CD4-positive, alpha-beta T cell treated with Interleukin-2 at 100 ng/mL for 4 hours (primary cell): ENCODE results near the gene PDE8B.

ENCODE experiments used
- DNase-seq: peaks from one replicate; pipeline ENCODE4 v3.0.0-alpha.2; 2020; ENCODE audit warnings: low spot score

PDE8B gene

GRCh38 chr5:77409870-77410621 is 199.6 kb downstream of the PDE8B start:
- no peak for DNase-seq

- no peak for DNase-seq
Measured at GRCh38 chr5:77413049-77413448, 202.6 kb downstream of the PDE8B start.

- DNase-seq = no peak
Measured at GRCh38 chr5:77418162-77418561, 207.7 kb downstream of the PDE8B start.

- DNase-seq = no peak
Measured at GRCh38 chr5:77418601-77419581, 208.4 kb downstream of the PDE8B start.

GRCh38 chr5:77419644-77420582 is 209.4 kb downstream of the PDE8B start:
- no peak for DNase-seq

GRCh38 chr5:77420940-77421339 is 210.5 kb downstream of the PDE8B start:
- DNase-seq = no peak

- DNase-seq = no peak
Measured at GRCh38 chr5:77423022-77423750, 212.7 kb downstream of the PDE8B start.

GRCh38 chr5:77424921-77425320 is 214.4 kb downstream of the PDE8B start:
- no peak for DNase-seq

- DNase-seq = no peak
Measured at GRCh38 chr5:77425420-77425819, 214.9 kb downstream of the PDE8B start.

GRCh38 chr5:77425998-77426659 is 215.6 kb downstream of the PDE8B start:
- no peak for DNase-seq

GRCh38 chr5:77426670-77427069 is 216.2 kb downstream of the PDE8B start:
- DNase-seq = no peak

GRCh38 chr5:77427998-77428397 is 217.5 kb downstream of the PDE8B start:
- no peak for DNase-seq

GRCh38 chr5:77428526-77428925 is 218.0 kb downstream of the PDE8B start:
- no peak for DNase-seq

- DNase-seq = no peak
Measured at GRCh38 chr5:77430726-77431125, 220.2 kb downstream of the PDE8B start.

- no peak for DNase-seq
Measured at GRCh38 chr5:77431286-77431685, 220.8 kb downstream of the PDE8B start.

GRCh38 chr5:77431719-77432118 is 221.2 kb downstream of the PDE8B start:
- no peak for DNase-seq

- no peak for DNase-seq
Measured at GRCh38 chr5:77437194-77437593, 226.7 kb downstream of the PDE8B start.

- no peak for DNase-seq
Measured at GRCh38 chr5:77438071-77438470, 227.6 kb downstream of the PDE8B start.

GRCh38 chr5:77443670-77444069 is 233.2 kb downstream of the PDE8B start:
- DNase-seq = no peak

- no peak for DNase-seq
Measured at GRCh38 chr5:77444356-77444755, 233.9 kb downstream of the PDE8B start.

- no peak for DNase-seq
Measured at GRCh38 chr5:77448831-77449230, 238.4 kb downstream of the PDE8B start.
